Heart right ventricle (tissue), 16 donors: Measurements from ENCODE around the gene MFNG. TPM values are rescaled to one million over a fixed set of nuclear protein-coding genes. Genes with fewer than 3 reads are reported as not detected.

ENCODE experiments used
- ATAC-seq, 8 donors: fragments of 200-7000 bp; cut with Tn5 transposase; one replicate each; pipeline ENCODE4 v1.9.1; 2020; ENCODE audit warnings: mild to moderate bottlenecking in 8 of 8, moderate library complexity in 8 of 8, moderate number of reproducible peaks in 1 of 8
- DNase-seq, 2 donors: peaks; one replicate each; pipeline ENCODE4 v3.0.0-alpha.2; 2020
- H3K27ac ChIP-seq, 10 donors: fragments of 200-600 bp; sonication (generic) in 2 of 10; one replicate each; pipeline versions ENCODE4 v1.5.0 to v1.8.0; 2020 to 2022; ENCODE audit warnings: mild to moderate bottlenecking in 3 of 10
- H3K27me3 ChIP-seq, 7 donors: fragments of 200-600 bp; one replicate each; pipeline ENCODE4 v1.8.0; 2021 to 2022; ENCODE audit warnings: mild to moderate bottlenecking in 2 of 7
- H3K36me3 ChIP-seq, 9 donors: fragments of 200-600 bp; sonication (generic) in 1 of 9; one replicate each; pipeline versions ENCODE4 v1.5.0 to v1.8.0; 2020 to 2022; ENCODE audit warnings: mild to moderate bottlenecking in 2 of 9
- H3K4me1 ChIP-seq, 9 donors: fragments of 200-600 bp; sonication (generic) in 1 of 9; one replicate each; pipeline versions ENCODE4 v1.5.0 to v1.8.0; 2020 to 2022; ENCODE audit warnings: mild to moderate bottlenecking in 4 of 9
- H3K4me3 ChIP-seq, 10 donors: fragments of 200-600 bp; sonication (generic) in 2 of 10; one replicate each; pipeline versions ENCODE4 v1.5.0 to v1.8.0; 2020 to 2022; ENCODE audit warnings: mild to moderate bottlenecking in 7 of 10, moderate library complexity in 2 of 10
- H3K9me3 ChIP-seq, 11 donors: fragments of 200-600 bp in 10 of 11; sonication (generic) in 2 of 11; one replicate each; pipeline versions ENCODE4 v1.5.0 to v1.8.0; 2013 to 2022; ENCODE audit warnings: mild to moderate bottlenecking in 2 of 11, control low read depth in 1 of 11, moderate library complexity in 1 of 11
- WGBS, 2 donors: extraction: QIAGEN DNeasy Blood & Tissue Kit; methylation state at CpG; one replicate each; pipeline ENCODE4 v1.1.7; 2013; ENCODE audit warnings: inconsistent platforms in 1 of 2; 5-methylcytosine and 5-hydroxymethylcytosine counted together
- intact Hi-C, 10 donors: fragments of 100-400 bp; cut with DNase I; formaldehyde crosslinking; loops; one replicate each; pipeline versions ENCODE4 v1.11.1 to v1.14.2; 2022
- polyA plus RNA-seq, 2 donors: library from polyadenylated mRNA; stranded (reverse); fragments of 200-250 nt; gene quantifications; one replicate each; pipeline ENCODE4 v1.2.3, GENCODE V29; 2013
- total RNA-seq, 10 donors: library from RNA; stranded (reverse); fragmentation: NEBNext Ultra II Directional in 3 of 10; extraction: Animal tissue kit (Norgen Biotek cat#: 25700) in 3 of 10; gene quantifications; one replicate each; pipeline versions ENCODE4 v1.2.1 to v1.2.4, GENCODE V29; 2021 to 2023
- TF ChIP-seq, protein P1 (sequence below), 9 donors: fragments of 200-600 bp; sonication (generic) in 2 of 9; IDR thresholded peaks; one replicate each; pipeline versions ENCODE4 v1.5.0 to v1.8.0; 2021 to 2022; ENCODE audit warnings: antibody characterized with exemption in 9 of 9, mild to moderate bottlenecking in 5 of 9, moderate library complexity in 1 of 9
- donor health status: Arrhythmogenic right ventricular cardiomyopathy.
- donor health status: ischemic (EF 13 %, LVEDD 7.1; RV severe dilation, severe dysfunction).
- donor health status: healthy with polysubstance abuse.
- donor health status: DM: no; HTN: yes; CAD: no.
- donor health status: DM: no; HTN: no; CAD: no.
- donor health status: ischemic (EF 25% LVEDD 6.9; RV normal size, moderate dysfunction).
- donor health status: ischemic (EF 25% LVEDD 5.7; RV mildly dilated, moderate dysfunction).
- donor health status: healthy.
- donor health status: DM: yes; HTN: yes; CAD: no.
- donor health status: Ischemic cardiomyopathy.
- donor health status: ischemic (EF 35%, LVEDD 5.7; RV mildly dilated, moderate dysfunction).
- donor health status: nonischemic (EF 11% LVEDD 7.7; RV severe dilation, severe dysfunction).
- donor health status: DM: yes; HTN: yes; CAD: no.
- donor health status: PGD.
- donor health status: ischemic (EF 29% LVEDD 5.4; RV normal size, mild dysfunction).
- donor health status: nonischemic (EF 23%, LVEDD 6.1; RV moderate dilation, normal function).

The MFNG gene
- total and polyA plus RNA-seq, 12 donors: 5.1 to 19.4 (median 8.8) TPM

DNA sequence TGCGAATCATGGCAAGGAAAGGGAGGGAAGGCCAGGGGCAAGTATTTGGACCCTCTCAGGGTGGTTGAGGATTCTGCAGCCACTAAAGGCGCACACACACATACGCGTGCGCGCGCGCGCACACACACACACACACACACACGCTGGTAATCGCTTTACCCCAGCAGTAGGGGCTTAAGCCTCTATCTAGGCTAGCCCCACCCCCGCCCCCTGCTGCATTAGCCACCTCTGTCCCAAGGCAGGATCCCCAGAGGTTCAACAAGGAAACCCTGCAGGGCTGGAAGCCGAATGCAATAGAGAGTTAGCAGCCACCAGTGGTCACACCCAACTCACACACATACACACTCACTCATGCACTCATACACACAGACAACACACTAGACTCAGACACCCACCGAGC, 30.3 kb downstream of the MFNG start:
- TF ChIP-seq, protein P1, sequence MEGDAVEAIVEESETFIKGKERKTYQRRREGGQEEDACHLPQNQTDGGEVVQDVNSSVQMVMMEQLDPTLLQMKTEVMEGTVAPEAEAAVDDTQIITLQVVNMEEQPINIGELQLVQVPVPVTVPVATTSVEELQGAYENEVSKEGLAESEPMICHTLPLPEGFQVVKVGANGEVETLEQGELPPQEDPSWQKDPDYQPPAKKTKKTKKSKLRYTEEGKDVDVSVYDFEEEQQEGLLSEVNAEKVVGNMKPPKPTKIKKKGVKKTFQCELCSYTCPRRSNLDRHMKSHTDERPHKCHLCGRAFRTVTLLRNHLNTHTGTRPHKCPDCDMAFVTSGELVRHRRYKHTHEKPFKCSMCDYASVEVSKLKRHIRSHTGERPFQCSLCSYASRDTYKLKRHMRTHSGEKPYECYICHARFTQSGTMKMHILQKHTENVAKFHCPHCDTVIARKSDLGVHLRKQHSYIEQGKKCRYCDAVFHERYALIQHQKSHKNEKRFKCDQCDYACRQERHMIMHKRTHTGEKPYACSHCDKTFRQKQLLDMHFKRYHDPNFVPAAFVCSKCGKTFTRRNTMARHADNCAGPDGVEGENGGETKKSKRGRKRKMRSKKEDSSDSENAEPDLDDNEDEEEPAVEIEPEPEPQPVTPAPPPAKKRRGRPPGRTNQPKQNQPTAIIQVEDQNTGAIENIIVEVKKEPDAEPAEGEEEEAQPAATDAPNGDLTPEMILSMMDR (IDR thresholded peaks at IDR 0.05): no peak
- no peak for DNase-seq
- 54 to 71% methylated on average over 14 of the region's 14 CpGs for WGBS, 2 donors
- intact Hi-C loops: loop anchor here in 7 of 10 donors (2.0 to 10.0 kb wide), 5 partner anchors 139 to 194 kb away; no protein-coding TSS in a partner anchor
- Histone ChIP-seq H3K4me3 (no peak overlapping the region), H3K9me3 (peaks cover 0 to 9% (median 0%) of the 10 kb centered on the region in 11 donors), H3K27me3 (peaks cover 5 to 67% (median 27%) of the 10 kb centered on the region in 7 donors), H3K27ac (no peak overlapping the region), H3K36me3 (peaks cover 0 to 4% (median 0%) of the 10 kb centered on the region in 9 donors), H3K4me1 (peaks cover 0 to 5% (median 0%) of the 10 kb centered on the region in 9 donors)
- ATAC-seq: no peak

DNA sequence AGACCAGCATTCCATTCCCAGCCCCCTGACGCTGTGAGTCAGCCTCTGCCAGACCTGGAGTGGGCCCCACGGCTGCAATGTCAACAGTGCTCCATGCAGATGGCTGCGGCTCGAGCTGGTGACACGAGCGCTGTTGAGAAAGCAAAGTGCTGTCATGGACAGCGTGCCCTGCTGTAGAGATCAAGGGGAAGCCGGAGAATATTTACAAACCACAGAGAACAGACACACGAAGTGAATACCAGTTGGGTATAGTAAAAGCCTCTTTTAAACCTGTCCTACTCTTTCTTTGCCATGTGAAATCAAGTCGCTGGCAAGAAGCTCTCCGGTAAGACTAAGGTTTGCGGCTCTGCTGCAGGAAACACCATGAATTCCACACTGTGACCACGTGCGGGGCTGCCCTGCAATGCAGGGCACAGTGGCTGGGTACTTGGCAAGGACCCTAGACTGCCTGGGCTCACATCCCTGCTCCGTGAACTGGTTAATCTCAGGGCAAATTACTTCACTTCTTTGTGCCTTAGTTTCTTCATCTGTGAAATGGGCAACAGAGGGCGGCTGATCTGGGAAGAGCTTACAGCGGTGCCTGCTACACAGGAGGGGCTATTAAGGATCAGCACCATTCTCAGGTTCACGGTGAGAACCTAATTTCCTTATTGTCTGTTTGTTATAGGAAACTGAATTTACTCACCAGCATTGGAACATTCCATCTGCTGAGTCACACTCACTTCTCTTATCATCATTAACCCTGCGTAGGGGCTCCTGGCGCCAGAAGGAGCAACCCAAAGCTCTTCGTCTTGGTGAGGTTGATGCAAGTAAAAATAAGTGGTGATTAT, 31.1 kb downstream of the MFNG start:
- ATAC-seq: peak in 1 of 8 donors; percentile 47
- DNase-seq: no peak
- no peak overlapping the region for H3K27ac ChIP-seq
- H3K36me3 ChIP-seq: peaks cover 0 to 4% (median 0%) of the 10 kb centered on the region in 9 donors
- no peak overlapping the region for H3K4me3 ChIP-seq
- TF ChIP-seq, protein P1 (IDR thresholded peaks at IDR 0.05): no peak
- H3K27me3 ChIP-seq: peaks cover 5 to 67% (median 32%) of the 10 kb centered on the region in 7 donors
- intact Hi-C loops: loop anchor here in 4 of 10 donors (5.0 to 10.0 kb wide), 4 partner anchors 138 to 193 kb away; no protein-coding TSS in a partner anchor
- H3K9me3 ChIP-seq: peaks cover 0 to 13% (median 0%) of the 10 kb centered on the region in 11 donors
- WGBS, 2 donors: 40 to 49% methylated on average over 21 of the region's 21 CpGs
- peaks cover 0 to 5% (median 0%) of the 10 kb centered on the region in 9 donors for H3K4me1 ChIP-seq

DNA sequence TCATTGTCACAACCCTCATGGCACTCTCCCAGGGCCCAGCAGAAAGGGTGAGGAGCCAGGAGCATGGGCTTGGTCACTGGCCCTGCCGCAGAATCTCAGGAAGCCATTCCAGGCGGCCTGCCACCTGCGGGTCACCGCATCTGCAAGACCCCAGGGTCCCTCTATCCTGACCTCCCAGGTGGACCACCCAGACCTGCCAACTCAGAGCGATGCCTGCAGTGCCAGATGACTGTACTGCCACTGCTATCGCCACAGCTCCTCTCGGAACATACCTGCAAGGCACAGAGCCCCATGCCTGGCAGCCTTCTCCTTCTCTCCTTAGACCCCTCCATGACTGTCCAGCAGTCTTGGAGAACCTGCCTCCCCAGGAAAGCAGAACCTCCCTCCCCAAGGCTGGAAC, 32.5 kb downstream of the MFNG start:
- Histone ChIP-seq H3K27ac (no peak overlapping the region), H3K9me3 (peaks cover 0 to 13% (median 0%) of the 10 kb centered on the region in 11 donors), H3K4me1 (peaks cover 0 to 5% (median 0%) of the 10 kb centered on the region in 9 donors), H3K4me3 (no peak overlapping the region), H3K36me3 (peaks cover 0 to 4% (median 0%) of the 10 kb centered on the region in 9 donors), H3K27me3 (peaks cover 5 to 69% (median 38%) of the 10 kb centered on the region in 7 donors)
- intact Hi-C loops: loop anchor here in 1 of 10 donors (10.0 kb wide), 1 partner anchor 189 kb away; no protein-coding TSS in a partner anchor
- WGBS, 2 donors: 91 to 93% methylated on average over 7 of the region's 7 CpGs
- DNase-seq: no peak
- TF ChIP-seq, protein P1 (IDR thresholded peaks at IDR 0.05): no peak
- no peak for ATAC-seq

- intact Hi-C loops: loop anchor here in 1 of 10 donors (10.0 kb wide), 1 partner anchor 186 kb away; no protein-coding TSS in a partner anchor
- TF ChIP-seq, protein P1 (IDR thresholded peaks at IDR 0.05): no peak
- ATAC-seq: no peak
- Histone ChIP-seq H3K4me3 (no peak overlapping the region), H3K27me3 (peaks cover 0 to 72% (median 39%) of the 10 kb centered on the region in 7 donors), H3K36me3 (no peaks in the 10 kb centered on the region), H3K9me3 (peaks cover 0 to 13% (median 0%) of the 10 kb centered on the region in 11 donors), H3K4me1 (peaks cover 0 to 5% (median 0%) of the 10 kb centered on the region in 9 donors), H3K27ac (no peak overlapping the region)
- 42 to 47% methylated on average over 1 of the region's 1 CpG for WGBS, 2 donors
- no peak for DNase-seq
Measured at GRCh38 chr22:37451218-37451617, 35.0 kb downstream of the MFNG start.
